Mucosa of descending colon (tissue), 3 donors: ENCODE results near the gene SUCLG2. TPM values are rescaled to one million over a fixed set of nuclear protein-coding genes. Genes with fewer than 3 reads are reported as not detected.

Experiments
- ATAC-seq: fragments of 200-7000 bp; cut with Tn5 transposase; one replicate; pipeline ENCODE4 v1.9.1; 2020; ENCODE audit warnings: mild to moderate bottlenecking, moderate library complexity
- DNase-seq, 3 donors: peaks; one replicate each; pipeline ENCODE4 v3.0.0-alpha.2; 2020
- H3K36me3 ChIP-seq: fragments of 200-600 bp; one replicate; pipeline ENCODE4 v1.8.0; 2021; ENCODE audit warnings: low read depth, mild to moderate bottlenecking
- H3K4me1 ChIP-seq: fragments of 200-600 bp; one replicate; pipeline ENCODE4 v1.8.0; 2021; ENCODE audit warnings: low read depth, mild to moderate bottlenecking
- H3K4me3 ChIP-seq: fragments of 200-600 bp; one replicate; pipeline ENCODE4 v1.8.0; 2021; ENCODE audit warnings: mild to moderate bottlenecking
- H3K9me3 ChIP-seq: fragments of 200-600 bp; one replicate; pipeline ENCODE4 v1.8.0; 2021; ENCODE audit warnings: mild to moderate bottlenecking
- CTCF ChIP-seq: fragments of 200-600 bp; IDR thresholded peaks from one replicate; pipeline ENCODE4 v1.8.0; 2022; ENCODE audit warnings: antibody characterized with exemption, mild to moderate bottlenecking
- intact Hi-C, 2 donors: fragments of 100-400 bp; cut with DNase I in 1 of 2; cut with micrococcal nuclease in 1 of 2; formaldehyde crosslinking; loops; one replicate each; pipeline versions ENCODE4 v1.11.0 to v1.11.1; 2022; cut with DNase I, micrococcal nuclease
- total RNA-seq, 3 donors: library from RNA; stranded (reverse); fragmentation: NEBNext Ultra II Directional in 2 of 3; extraction: Animal tissue kit (Norgen Biotek cat#: 25700) in 2 of 3; gene quantifications; one replicate each; pipeline versions ENCODE4 v1.2.1 to v1.2.4, GENCODE V29; 2021 to 2023
- donor health status: DM: no; HTN: no; CAD: no; lungs with moderate emphysema.
- donor health status: DM: no; HTN: no; CAD: no.
- donor health status: DM: no; HTN: yes; CAD: no.

Gene SUCLG2
- total RNA-seq, 3 donors from 2014 or later, result 136 to 238 (median 153) TPM

- no peaks in the 10 kb centered on the region for H3K36me3 ChIP-seq
These were observed 138.6 kb downstream of the SUCLG2 start for GRCh38 chr3:67515778-67516177.

GRCh38 chr3:67509471-67510075 lies 144.8 kb downstream of the SUCLG2 start:
- DNase-seq (no peak), ATAC-seq (no peak)
- no peaks in the 10 kb centered on the region for H3K9me3 ChIP-seq
- H3K4me1 ChIP-seq, result no peaks in the 10 kb centered on the region
- H3K4me3 ChIP-seq, result no peak overlapping the region
- H3K36me3 ChIP-seq, result no peaks in the 10 kb centered on the region
- no peak for TF ChIP-seq CTCF
- intact Hi-C loops, result no loop called here

More at GRCh38 chr3:67515778-67516177, 138.6 kb downstream of the SUCLG2 start:
- H3K9me3 ChIP-seq, result no peaks in the 10 kb centered on the region
- no peak overlapping the region for H3K4me3 ChIP-seq
- TF ChIP-seq CTCF, result no peak
- ATAC-seq (no peak), DNase-seq (no peak)
- no peaks in the 10 kb centered on the region for H3K4me1 ChIP-seq
- intact Hi-C loops, result no loop called here

GRCh38 chr3:67507584-67507983 lies 146.8 kb downstream of the SUCLG2 start:
- DNase-seq (no peak), ATAC-seq (no peak)
- TF ChIP-seq CTCF, result no peak
- Histone ChIP-seq H3K4me3 (no peak overlapping the region), H3K36me3 (no peaks in the 10 kb centered on the region), H3K4me1 (no peaks in the 10 kb centered on the region), H3K9me3 (no peaks in the 10 kb centered on the region)
- intact Hi-C loops, result no loop called here

GRCh38 chr3:67500709-67501108 lies 153.7 kb downstream of the SUCLG2 start:
- intact Hi-C loops, result no loop called here
- Histone ChIP-seq H3K36me3 (no peaks in the 10 kb centered on the region), H3K4me3 (no peak overlapping the region), H3K9me3 (no peaks in the 10 kb centered on the region), H3K4me1 (no peaks in the 10 kb centered on the region)
- DNase-seq, result no peak
- no peak for ATAC-seq
- no peak for TF ChIP-seq CTCF

GRCh38 chr3:67497746-67498145 lies 156.7 kb downstream of the SUCLG2 start:
- Histone ChIP-seq H3K36me3 (no peaks in the 10 kb centered on the region), H3K4me1 (no peaks in the 10 kb centered on the region), H3K4me3 (no peak overlapping the region), H3K9me3 (no peaks in the 10 kb centered on the region)
- DNase-seq (no peak), ATAC-seq (no peak)
- no peak for TF ChIP-seq CTCF
- intact Hi-C loops, result no loop called here

- Histone ChIP-seq H3K9me3 (no peaks in the 10 kb centered on the region), H3K4me3 (no peak overlapping the region), H3K36me3 (no peaks in the 10 kb centered on the region), H3K4me1 (no peaks in the 10 kb centered on the region)
- no peak for TF ChIP-seq CTCF
- ATAC-seq (no peak), DNase-seq (no peak)
- intact Hi-C loops, result no loop called here
These were observed 158.7 kb downstream of the SUCLG2 start for GRCh38 chr3:67495751-67496150.
